HG03139 (cell line): ENCODE measurements around the gene TBC1D22B.

Experiments
- ATAC-seq: cut with Tn5 transposase; IDR thresholded peaks from one replicate; pipeline ENCODE4 v1.9.1; 2021; ENCODE audit not compliant: unreplicated experiment

The TBC1D22B gene

GRCh38 chr6:37239526-37239925 lies 18.0 kb upstream of the TBC1D22B start:
- ATAC-seq, result no peak

DNA sequence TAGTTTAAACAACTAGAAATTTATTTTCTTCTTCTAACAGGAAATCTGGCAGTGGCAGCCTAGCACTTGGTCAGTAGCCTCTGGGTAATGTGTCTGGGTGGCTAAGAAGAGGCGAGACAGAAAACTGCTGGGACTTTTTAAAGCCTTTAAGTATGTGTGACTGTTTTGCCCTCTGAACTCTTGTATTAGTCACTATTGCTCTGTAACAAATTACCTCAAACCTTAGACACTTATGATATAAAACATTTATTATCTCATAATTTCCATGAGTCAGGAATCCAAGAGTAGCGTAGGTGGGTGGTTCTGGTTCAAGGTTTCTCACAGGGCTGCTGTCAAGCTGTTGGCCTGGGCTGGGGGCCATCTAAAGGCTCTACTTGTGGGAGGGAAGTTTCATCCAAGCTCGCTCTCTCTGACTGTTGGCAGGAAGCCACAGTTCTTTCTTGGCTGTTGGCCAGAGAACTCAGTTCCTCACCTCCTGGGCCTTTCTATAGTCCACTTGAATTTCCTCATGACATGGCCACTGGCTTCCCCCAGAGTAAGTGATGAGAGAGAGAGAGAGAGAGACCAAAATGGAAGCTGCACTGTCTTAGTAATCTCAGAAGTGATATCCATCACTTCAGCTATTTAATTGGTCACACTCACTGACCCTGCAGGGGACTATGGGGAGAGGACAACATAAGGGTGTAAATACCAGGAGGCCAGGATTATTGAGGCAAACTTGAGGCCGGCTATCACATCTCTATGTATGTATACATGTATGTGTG lies 17.4 kb upstream of the TBC1D22B start:
- peak; percentile 64 for ATAC-seq

- no peak for ATAC-seq
Measured at GRCh38 chr6:37241131-37241530, 16.4 kb upstream of the TBC1D22B start.

DNA sequence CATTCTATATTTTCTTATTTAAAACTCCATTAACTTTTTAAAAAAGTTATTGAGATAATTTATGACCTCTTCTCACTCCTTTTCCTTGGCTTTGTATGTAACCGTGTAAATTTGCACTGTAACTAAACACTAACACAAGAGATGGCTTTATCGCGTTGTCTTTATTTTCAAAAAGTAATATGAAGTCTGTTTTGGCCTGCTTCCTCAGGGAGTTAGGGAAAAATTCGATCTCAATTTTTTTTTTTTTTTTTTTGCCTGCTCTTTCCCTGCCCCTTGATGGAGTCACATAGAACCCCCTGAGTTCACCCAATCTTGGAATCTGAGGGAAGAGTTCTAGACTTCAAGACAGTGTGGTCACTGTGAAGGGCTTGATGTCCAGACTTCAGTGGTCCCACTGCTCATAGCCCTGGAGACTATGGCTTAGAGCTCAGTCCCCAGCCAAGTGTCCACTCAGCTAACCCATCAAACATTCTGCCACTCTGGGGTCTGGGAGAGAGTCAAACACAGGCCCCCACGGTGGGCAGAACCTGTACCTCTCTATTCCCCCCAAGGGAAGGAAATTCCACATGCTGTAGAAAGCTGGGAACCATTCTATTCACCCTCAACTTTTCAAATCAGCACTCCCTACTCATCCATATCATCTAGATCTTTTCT lies 15.7 kb upstream of the TBC1D22B start:
- no peak for ATAC-seq

GRCh38 chr6:37242429-37243052 lies 15.0 kb upstream of the TBC1D22B start:
- ATAC-seq, result no peak

GRCh38 chr6:37243131-37243815 lies 14.3 kb upstream of the TBC1D22B start:
- no peak for ATAC-seq

GRCh38 chr6:37243816-37244370 lies 13.7 kb upstream of the TBC1D22B start:
- no peak for ATAC-seq

DNA sequence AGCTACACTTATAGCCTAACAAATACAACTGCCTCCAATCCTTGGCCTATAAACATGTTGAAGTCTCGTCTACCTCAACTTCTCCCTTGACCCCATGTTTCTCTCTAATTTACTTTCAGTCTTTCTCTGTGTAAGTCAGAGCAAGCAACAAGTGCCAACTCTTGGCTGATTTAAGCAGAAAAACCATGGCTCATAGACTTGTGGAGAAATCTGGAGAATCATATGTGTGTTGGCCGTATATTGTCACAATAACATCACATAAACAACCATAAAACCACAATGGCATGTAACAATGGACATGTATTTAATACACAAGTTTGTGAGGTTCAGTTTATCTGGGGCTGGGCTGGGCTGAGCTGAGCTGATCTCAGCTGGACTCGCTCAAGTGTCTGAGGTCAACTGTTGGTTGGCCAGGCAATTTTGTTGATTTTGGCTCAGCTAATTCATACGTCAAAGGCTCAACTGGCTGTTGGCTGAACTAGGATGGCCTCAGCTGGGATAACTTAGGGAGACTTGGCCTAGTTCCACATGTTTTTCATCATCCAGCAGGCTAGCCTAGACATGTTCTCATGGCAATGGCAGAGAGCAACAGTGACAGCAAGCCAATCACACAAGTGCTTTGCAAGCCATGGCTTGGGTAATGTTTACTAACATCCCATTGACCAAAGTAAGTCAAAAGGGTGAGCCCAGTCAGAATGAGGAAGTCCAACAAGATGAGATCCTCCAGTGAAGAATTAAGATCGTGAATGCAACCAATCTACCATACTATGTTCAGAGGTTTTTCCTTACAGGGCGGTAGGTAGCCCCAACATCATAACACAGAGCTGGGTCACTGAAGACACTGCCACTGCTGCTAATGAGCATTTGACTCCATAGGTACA lies 12.9 kb upstream of the TBC1D22B start:
- no peak for ATAC-seq

GRCh38 chr6:37251211-37251780 lies 6.3 kb upstream of the TBC1D22B start:
- no peak for ATAC-seq

DNA sequence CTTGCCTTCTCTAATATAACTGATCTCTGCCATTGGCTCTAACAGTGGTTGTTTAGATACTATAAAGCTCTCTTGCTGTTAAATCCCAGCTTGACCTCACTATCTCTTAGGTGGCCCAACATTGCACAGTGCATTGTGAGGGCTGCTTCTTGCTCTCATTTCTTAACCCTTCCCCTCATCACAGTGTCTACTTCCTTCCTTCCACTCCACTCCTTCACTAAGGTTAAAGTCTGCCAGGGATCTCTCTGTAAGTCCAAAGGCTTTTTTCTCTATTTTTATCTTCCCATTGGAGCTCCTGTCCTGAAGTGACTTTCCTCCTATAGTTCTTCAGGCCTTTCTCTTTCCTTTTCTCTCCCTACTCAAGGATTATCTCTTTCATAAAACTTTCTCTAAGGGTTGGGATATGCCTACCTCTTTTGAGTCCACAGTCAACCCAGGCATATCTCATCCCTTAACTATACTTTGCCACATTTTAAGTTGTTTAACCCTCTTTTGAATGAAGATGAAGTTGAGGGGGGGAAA lies 4.0 kb upstream of the TBC1D22B start:
- ATAC-seq, result no peak

GRCh38 chr6:37254881-37255280 lies 2.7 kb upstream of the TBC1D22B start:
- ATAC-seq, result no peak

- ATAC-seq, result no peak
Measured at GRCh38 chr6:37256692-37257319, 766 bp upstream of the TBC1D22B start.

DNA sequence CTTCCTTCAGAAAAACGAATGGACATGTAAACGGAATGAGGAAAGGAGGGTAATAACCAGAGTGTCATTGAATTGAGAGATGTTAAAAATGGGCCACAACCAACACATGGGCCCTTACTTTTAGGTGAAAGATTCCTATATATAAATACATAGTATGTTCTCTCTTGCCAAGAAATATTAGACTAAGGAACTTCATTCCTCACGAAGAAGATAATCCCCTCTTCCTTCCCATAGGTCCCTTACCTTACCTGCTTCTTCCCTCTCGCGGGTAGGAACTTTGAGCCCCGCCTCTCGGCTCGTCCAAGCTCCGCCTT lies 295 bp upstream of the TBC1D22B start:
- ATAC-seq, result no peak

GRCh38 chr6:37258405-37259105 lies 983 bp downstream of the TBC1D22B start:
- ATAC-seq, result no peak

DNA sequence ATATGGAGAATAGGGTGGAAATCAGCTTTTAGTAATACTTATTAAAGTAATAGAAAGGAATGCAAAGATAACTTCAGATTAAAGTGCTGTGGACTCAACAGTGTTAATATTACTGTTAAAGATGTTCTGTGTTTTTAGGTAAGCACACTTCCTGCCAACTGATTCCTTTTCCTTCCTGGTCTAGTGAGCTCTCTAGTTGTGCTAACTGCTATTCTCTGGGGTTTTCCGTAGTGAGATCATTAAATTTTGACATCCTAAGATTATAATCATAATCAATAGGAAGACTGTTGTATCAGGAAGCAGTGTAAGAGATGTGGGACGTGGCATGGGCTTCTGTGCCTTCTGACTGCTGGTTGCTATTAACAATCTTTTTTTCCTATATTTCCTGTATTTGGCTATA lies 1.6 kb downstream of the TBC1D22B start:
- no peak for ATAC-seq

- no peak for ATAC-seq
Measured at GRCh38 chr6:37260040-37260439, 2.5 kb downstream of the TBC1D22B start.

DNA sequence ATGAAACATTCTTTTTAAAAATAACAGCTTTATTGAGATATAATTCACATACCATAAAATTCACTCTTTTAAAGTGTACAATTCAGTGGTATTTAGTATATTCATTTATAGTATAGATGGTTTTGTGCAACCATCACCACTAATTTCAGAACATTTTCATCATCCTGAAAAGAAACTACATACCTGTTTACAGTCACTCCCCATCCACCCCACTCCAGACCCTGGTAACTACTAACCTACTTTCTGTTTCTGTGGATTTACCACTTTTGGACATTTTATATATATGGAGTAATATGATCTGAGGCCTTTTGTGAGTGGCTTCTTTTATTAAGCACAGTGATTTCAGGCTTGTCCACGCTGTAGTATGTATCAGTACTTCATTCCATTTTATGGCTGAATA lies 2.9 kb downstream of the TBC1D22B start:
- ATAC-seq, result no peak

- ATAC-seq, result no peak
Measured at GRCh38 chr6:37261198-37261597, 3.6 kb downstream of the TBC1D22B start.
